Transverse colon (tissue), 4 donors: ENCODE measurements around the gene PRADC1. TPM values are rescaled to one million over a fixed set of nuclear protein-coding genes. Genes with fewer than 3 reads are reported as not detected.

Experiments
- DNase-seq: peaks from one replicate; pipeline ENCODE4 v3.0.0-alpha.2; 2019
- H3K27ac ChIP-seq, 4 donors: fragments of 200-600 bp; sonication (generic); 2 replicates each; pipeline ENCODE4 v1.5.1; 2016 to 2018; ENCODE audit warnings: inconsistent platforms in 4 of 4
- H3K27me3 ChIP-seq: fragments of 200-600 bp; sonication (generic); 2 replicates; pipeline ENCODE4 v1.5.1; 2017; ENCODE audit warnings: inconsistent platforms
- H3K36me3 ChIP-seq, 4 donors: fragments of 200-600 bp; sonication (generic); 2 replicates each; pipeline ENCODE4 v1.5.1; 2017 to 2019; ENCODE audit warnings: inconsistent platforms in 4 of 4
- H3K4me1 ChIP-seq, 4 donors: fragments of 200-600 bp; sonication (generic); 2 replicates each; pipeline ENCODE4 v1.5.1; 2017 to 2020; ENCODE audit warnings: inconsistent platforms in 4 of 4
- H3K4me3 ChIP-seq, 4 donors: fragments of 200-600 bp; sonication (generic); 1 replicate in 1 of 4; 2 replicates in 3 of 4; pipeline versions ENCODE4 v1.5.1 to v1.6.1; 2017 to 2019; ENCODE audit warnings: inconsistent platforms in 4 of 4
- H3K9me3 ChIP-seq, 2 donors: fragments of 200-600 bp; sonication (generic); 2 replicates each; pipeline ENCODE4 v1.5.1; 2017 to 2019; ENCODE audit warnings: inconsistent platforms in 2 of 2
- CTCF ChIP-seq, 5 experiments: fragments of 200-600 bp in 3 of 5; fragments of 450-650 bp in 2 of 5; sonication (generic) in 3 of 5; IDR thresholded peaks; 1 replicate in 2 of 5; 2 replicates in 3 of 5; pipeline ENCODE4 v1.5.1; 2016 to 2017; ENCODE audit warnings: antibody characterized with exemption in 5 of 5, inconsistent platforms in 3 of 5, mild to moderate bottlenecking in 2 of 5, moderate library complexity in 1 of 5
- EP300 ChIP-seq: sonication (generic); formaldehyde crosslinking; IDR thresholded peaks from one replicate; pipeline ENCODE4 v1.6.1; 2017; ENCODE audit warnings: antibody characterized with exemption, low read depth
- POLR2A ChIP-seq: fragments of 450-650 bp; IDR thresholded peaks from one replicate; pipeline ENCODE4 v1.6.1; 2016; ENCODE audit warnings: antibody characterized with exemption, mild to moderate bottlenecking, moderate library complexity
- POLR2AphosphoS5 ChIP-seq, 3 donors: sonication (generic); formaldehyde crosslinking; IDR thresholded peaks; one replicate each; pipeline ENCODE4 v1.6.1; 2016; ENCODE audit warnings: antibody characterized with exemption in 3 of 3
- WGBS, 2 donors: methylation state at CpG; one replicate each; pipeline ENCODE4 v1.1.5; 2018; ENCODE audit warnings: low coverage in 1 of 2; 5-methylcytosine and 5-hydroxymethylcytosine counted together
- in situ Hi-C, 4 donors: fragments of 200-750 bp; cut with MboI; loops; one replicate each; pipeline versions ENCODE4 v1.15.0 to v1.15.1; 2017; ENCODE audit warnings: low sequenced_read_pairs in 3 of 4, low pct_ligation_motif_present in 1 of 4, low pct_unique_long_range_greater_than_20kb in 1 of 4
- intact Hi-C: fragments of 100-400 bp; cut with DNase I; formaldehyde crosslinking; loops from one replicate; pipeline ENCODE4 v1.15.1; 2023; ENCODE audit warnings: low total_unique reads
- total RNA-seq, 4 donors: library from RNA; depleted of rRNA; stranded (reverse); fragments of >200 nt; gene quantifications; one replicate each; pipeline ENCODE4 v1.1.0, GENCODE V29; 2016

PRADC1 gene
- total RNA-seq, 4 donors from 2014 or later, result 44.3 to 77.1 (median 61.8) TPM

- no peak for TF ChIP-seq POLR2A
- TF ChIP-seq EP300, result no peak
- TF ChIP-seq CTCF (IDR thresholded peaks at IDR 0.05), result no peak
- TF ChIP-seq POLR2AphosphoS5 (IDR thresholded peaks at IDR 0.05), result no peak
- H3K27ac ChIP-seq, result no peak overlapping the region
- peaks cover 0 to 6% (median 3%) of the 10 kb centered on the region in 4 donors for H3K36me3 ChIP-seq
- peak; percentile 35 for DNase-seq
- intact Hi-C loops, result no loop called here
- no peaks in the 10 kb centered on the region for H3K27me3 ChIP-seq
- no peak overlapping the region for H3K4me3 ChIP-seq
- no peaks in the 10 kb centered on the region for H3K4me1 ChIP-seq
- no peaks in the 10 kb centered on the region for H3K9me3 ChIP-seq
- in situ Hi-C loops, result no loop called here
- 63 to 100% methylated on average over 2 to 10 of the region's 10 CpGs for WGBS, 2 donors
Measured at GRCh38 chr2:73257425-73258125, 24.5 kb upstream of the PRADC1 start.

- H3K4me1 ChIP-seq, result no peaks in the 10 kb centered on the region
- H3K4me3 ChIP-seq, result no peak overlapping the region
- WGBS, 2 donors, result 95% methylated on average over 2 of the region's 2 CpGs; no CpG with 5 or more reads in 1 of the 2 donors
- H3K27ac ChIP-seq, result no peak overlapping the region
- H3K27me3 ChIP-seq, result no peaks in the 10 kb centered on the region
- TF ChIP-seq EP300, result no peak
- TF ChIP-seq CTCF (IDR thresholded peaks at IDR 0.05), result no peak
- TF ChIP-seq POLR2AphosphoS5 (IDR thresholded peaks at IDR 0.05), result no peak
- TF ChIP-seq POLR2A, result no peak
- no peak for DNase-seq
- H3K36me3 ChIP-seq, result peaks cover 0 to 10% (median 3%) of the 10 kb centered on the region in 4 donors
- in situ Hi-C loops, result no loop called here
- intact Hi-C loops, result no loop called here
- no peaks in the 10 kb centered on the region for H3K9me3 ChIP-seq
Measured at GRCh38 chr2:73257021-73257420, 24.0 kb upstream of the PRADC1 start.

- Histone ChIP-seq H3K4me1 (no peaks in the 10 kb centered on the region), H3K36me3 (peaks cover 0 to 10% (median 3%) of the 10 kb centered on the region in 4 donors), H3K9me3 (no peaks in the 10 kb centered on the region), H3K27me3 (no peaks in the 10 kb centered on the region), H3K4me3 (no peak overlapping the region), H3K27ac (no peak overlapping the region)
- TF ChIP-seq POLR2AphosphoS5 (IDR thresholded peaks at IDR 0.05) (no peak), EP300 (no peak)
- 94% methylated on average over 1 of the region's 1 CpG; no CpG with 5 or more reads in 1 of the 2 donors for WGBS, 2 donors
- in situ Hi-C loops, result no loop called here
- DNase-seq, result no peak
- intact Hi-C loops, result no loop called here
Measured at GRCh38 chr2:73256618-73256922, 23.5 kb upstream of the PRADC1 start.

GRCh38 chr2:73255907-73256617 lies 23.0 kb upstream of the PRADC1 start:
- in situ Hi-C loops, result no loop called here
- peaks cover 0 to 11% (median 4%) of the 10 kb centered on the region in 4 donors for H3K36me3 ChIP-seq
- H3K4me3 ChIP-seq, result no peak overlapping the region
- WGBS, 2 donors, result 68% methylated on average over 5 of the region's 5 CpGs; no CpG with 5 or more reads in 1 of the 2 donors
- no peak for DNase-seq
- H3K4me1 ChIP-seq, result no peaks in the 10 kb centered on the region
- H3K9me3 ChIP-seq, result no peaks in the 10 kb centered on the region
- no peaks in the 10 kb centered on the region for H3K27me3 ChIP-seq
- intact Hi-C loops, result no loop called here
- no peak overlapping the region for H3K27ac ChIP-seq
- TF ChIP-seq POLR2A, result no peak
- TF ChIP-seq POLR2AphosphoS5 (IDR thresholded peaks at IDR 0.05), result no peak
- no peak for TF ChIP-seq CTCF (IDR thresholded peaks at IDR 0.05)
- TF ChIP-seq EP300, result no peak
